Osteocyte (in vitro differentiated cells): ENCODE data around the gene PGAM5. TPM values are rescaled to one million over a fixed set of nuclear protein-coding genes. Genes with fewer than 3 reads are reported as not detected.

ENCODE experiments used
- DNase-seq: peaks from one replicate; pipeline ENCODE4 v3.0.0; 2021; ENCODE audit warnings: mixed read lengths; ENCODE audit not compliant: unreplicated experiment; ENCODE audit errors: extremely low spot score
- H3K27ac Mint-ChIP-seq: one replicate; pipeline ENCODE4 v1.8.0; 2021; ENCODE audit warnings: mild to moderate bottlenecking, mixed read lengths; ENCODE audit not compliant: unreplicated experiment
- H3K27me3 Mint-ChIP-seq: one replicate; pipeline ENCODE4 v1.8.0; 2021; ENCODE audit warnings: mixed read lengths; ENCODE audit not compliant: unreplicated experiment
- H3K36me3 Mint-ChIP-seq: one replicate; pipeline ENCODE4 v1.8.0; 2021; ENCODE audit warnings: mixed read lengths; ENCODE audit not compliant: unreplicated experiment
- H3K4me1 Mint-ChIP-seq: one replicate; pipeline ENCODE4 v1.8.0; 2021; ENCODE audit warnings: mixed read lengths; ENCODE audit not compliant: unreplicated experiment
- H3K4me3 Mint-ChIP-seq: one replicate; pipeline ENCODE4 v1.8.0; 2021; ENCODE audit warnings: mild to moderate bottlenecking, moderate library complexity, mixed read lengths; ENCODE audit not compliant: unreplicated experiment
- H3K9me3 Mint-ChIP-seq: one replicate; pipeline ENCODE4 v1.8.0; 2021; ENCODE audit warnings: mixed read lengths; ENCODE audit not compliant: unreplicated experiment
- CTCF ChIP-seq: fragments of 200-600 bp; sonication (generic); IDR thresholded peaks from 2 replicates; pipeline ENCODE4 v1.5.0; 2021; ENCODE audit warnings: antibody characterized with exemption, mild to moderate bottlenecking, moderate library complexity
- total RNA-seq: library from RNA; stranded (reverse); gene quantifications from 2 replicates; pipeline ENCODE4 v1.2.1, GENCODE V29; 2021

Gene PGAM5
- total RNA-seq, 1 donor from 2014 or later = 24.5 TPM

- no peak for DNase-seq
- Mint-ChIP-seq H3K27ac (no peak overlapping the region), H3K4me3 (no peak overlapping the region), H3K4me1 (no peaks in the 10 kb centered on the region), H3K36me3 (peaks cover 28% of the 10 kb centered on the region), H3K9me3 (no peaks in the 10 kb centered on the region), H3K27me3 (no peaks in the 10 kb centered on the region)
- TF ChIP-seq CTCF = no peak
These were observed 10.1 kb downstream of the PGAM5 start for GRCh38 chr12:132720606-132721345.

- no peak for DNase-seq
- TF ChIP-seq CTCF = no peak
- Mint-ChIP-seq H3K4me1 (no peaks in the 10 kb centered on the region), H3K27ac (no peak overlapping the region), H3K36me3 (peaks cover 41% of the 10 kb centered on the region), H3K9me3 (no peaks in the 10 kb centered on the region), H3K4me3 (no peak overlapping the region), H3K27me3 (no peaks in the 10 kb centered on the region)
These were observed 12.5 kb downstream of the PGAM5 start for GRCh38 chr12:132723015-132723763.

GRCh38 chr12:132723764-132724140 lies 13.1 kb downstream of the PGAM5 start:
- H3K27ac Mint-ChIP-seq = no peak overlapping the region
- DNase-seq = no peak
- H3K4me1 Mint-ChIP-seq = no peaks in the 10 kb centered on the region
- no peaks in the 10 kb centered on the region for H3K9me3 Mint-ChIP-seq
- no peak overlapping the region for H3K4me3 Mint-ChIP-seq
- H3K36me3 Mint-ChIP-seq = peaks cover 46% of the 10 kb centered on the region
- TF ChIP-seq CTCF = no peak
- H3K27me3 Mint-ChIP-seq = no peaks in the 10 kb centered on the region

- Mint-ChIP-seq H3K36me3 (peaks cover 47% of the 10 kb centered on the region), H3K4me3 (no peak overlapping the region), H3K27ac (no peak overlapping the region)
These were observed 14.0 kb downstream of the PGAM5 start for GRCh38 chr12:132724506-132725241.

More at GRCh38 chr12:132724506-132725241, 14.0 kb downstream of the PGAM5 start:
- H3K9me3 Mint-ChIP-seq = no peaks in the 10 kb centered on the region
- no peaks in the 10 kb centered on the region for H3K27me3 Mint-ChIP-seq
- no peaks in the 10 kb centered on the region for H3K4me1 Mint-ChIP-seq
- no peak for TF ChIP-seq CTCF
- no peak for DNase-seq
